Dendritic cell treated with granulocyte-macrophage colony-stimulating factor and Interleukin-4, amounts not matched to agents 40 ng/mL and 50 ng/mL, for 4 days (primary cell): ENCODE data around the gene CDON.

Experiments used
- H3K27ac Mint-ChIP-seq: one replicate; pipeline ENCODE4 v1.8.0; 2022; ENCODE audit warnings: mild to moderate bottlenecking, mixed read lengths
- H3K27me3 Mint-ChIP-seq: one replicate; pipeline ENCODE4 v1.8.0; 2022; ENCODE audit warnings: mild to moderate bottlenecking, mixed read lengths
- H3K36me3 Mint-ChIP-seq: one replicate; pipeline ENCODE4 v1.8.0; 2022; ENCODE audit warnings: low read depth, mixed read lengths
- H3K4me1 Mint-ChIP-seq: one replicate; pipeline ENCODE4 v1.8.0; 2022; ENCODE audit warnings: low read depth, mixed read lengths
- H3K4me3 Mint-ChIP-seq: one replicate; pipeline ENCODE4 v1.8.0; 2022; ENCODE audit warnings: mild to moderate bottlenecking, moderate library complexity, mixed read lengths
- H3K9me3 Mint-ChIP-seq: one replicate; pipeline ENCODE4 v1.8.0; 2022; ENCODE audit warnings: mixed read lengths
- intact Hi-C: fragments of 100-400 bp; cut with micrococcal nuclease; formaldehyde crosslinking; loops from one replicate; pipeline ENCODE4 v1.15.0; 2022

Gene CDON

GRCh38 chr11:125947419-125948277 is 115.0 kb downstream of the CDON start:
- Mint-ChIP-seq H3K36me3 (no peaks in the 10 kb centered on the region), H3K4me3 (no peak overlapping the region), H3K27ac (no peak overlapping the region), H3K4me1 (no peaks in the 10 kb centered on the region), H3K9me3 (no peaks in the 10 kb centered on the region), H3K27me3 (peaks cover 4% of the 10 kb centered on the region)
- intact Hi-C loops = no loop called here

GRCh38 chr11:125946712-125947418 is 115.8 kb downstream of the CDON start:
- intact Hi-C loops = no loop called here
- H3K27me3 Mint-ChIP-seq = peaks cover 4% of the 10 kb centered on the region
- H3K9me3 Mint-ChIP-seq = no peaks in the 10 kb centered on the region
- H3K36me3 Mint-ChIP-seq = no peaks in the 10 kb centered on the region
- no peaks in the 10 kb centered on the region for H3K4me1 Mint-ChIP-seq
- no peak overlapping the region for H3K27ac Mint-ChIP-seq
- no peak overlapping the region for H3K4me3 Mint-ChIP-seq

GRCh38 chr11:125945797-125946520 is 116.7 kb downstream of the CDON start, which contains the start of gene VSIG10L2:
Gene VSIG10L2, plus strand, starts transcription at chr11:125946044. Its CDS starts 12 bp downstream, at chr11:125946056.
- Mint-ChIP-seq H3K9me3 (no peaks in the 10 kb centered on the region), H3K36me3 (no peaks in the 10 kb centered on the region), H3K27ac (no peak within 1 kb of the TSS), H3K27me3 (peaks cover 3% of the 10 kb centered on the region), H3K4me1 (no peaks in the 10 kb centered on the region), H3K4me3 (no peak within 1 kb of the TSS)
- intact Hi-C loops = no loop called here

GRCh38 chr11:125945011-125945796 is 117.5 kb downstream of the CDON start:
- H3K27ac Mint-ChIP-seq = no peak overlapping the region
- H3K36me3 Mint-ChIP-seq = no peaks in the 10 kb centered on the region
- intact Hi-C loops = no loop called here
- H3K9me3 Mint-ChIP-seq = no peaks in the 10 kb centered on the region
- H3K27me3 Mint-ChIP-seq = peaks cover 3% of the 10 kb centered on the region
- no peaks in the 10 kb centered on the region for H3K4me1 Mint-ChIP-seq
- H3K4me3 Mint-ChIP-seq = no peak overlapping the region

GRCh38 chr11:125944350-125945010 is 118.2 kb downstream of the CDON start:
- Mint-ChIP-seq H3K27ac (no peak overlapping the region), H3K27me3 (peaks cover 3% of the 10 kb centered on the region), H3K4me1 (no peaks in the 10 kb centered on the region), H3K4me3 (no peak overlapping the region), H3K36me3 (no peaks in the 10 kb centered on the region), H3K9me3 (no peaks in the 10 kb centered on the region)
- intact Hi-C loops = loop anchor here (5.0 kb wide), 1 partner anchor 248 kb away; no protein-coding TSS in a partner anchor

- H3K36me3 Mint-ChIP-seq = no peaks in the 10 kb centered on the region
- H3K9me3 Mint-ChIP-seq = no peaks in the 10 kb centered on the region
- no peaks in the 10 kb centered on the region for H3K4me1 Mint-ChIP-seq
- H3K27me3 Mint-ChIP-seq = peaks cover 3% of the 10 kb centered on the region
- no peak overlapping the region for H3K4me3 Mint-ChIP-seq
- intact Hi-C loops = loop anchor here (5.0 kb wide), 1 partner anchor 248 kb away; no protein-coding TSS in a partner anchor
- H3K27ac Mint-ChIP-seq = no peak overlapping the region
Observed at GRCh38 chr11:125943661-125944349, 118.9 kb downstream of the CDON start.

GRCh38 chr11:125942771-125943428 is 119.8 kb downstream of the CDON start:
- Mint-ChIP-seq H3K36me3 (no peaks in the 10 kb centered on the region), H3K9me3 (no peaks in the 10 kb centered on the region), H3K27ac (no peak overlapping the region), H3K4me3 (no peak overlapping the region), H3K4me1 (no peaks in the 10 kb centered on the region), H3K27me3 (peaks cover 3% of the 10 kb centered on the region)
- intact Hi-C loops = loop anchor here (5.0 kb wide), 1 partner anchor 249 kb away; no protein-coding TSS in a partner anchor

- H3K4me3 Mint-ChIP-seq = no peak overlapping the region
- no peak overlapping the region for H3K27ac Mint-ChIP-seq
- intact Hi-C loops = loop anchor here (5.0 kb wide), 1 partner anchor 250 kb away; no protein-coding TSS in a partner anchor
- H3K27me3 Mint-ChIP-seq = peaks cover 3% of the 10 kb centered on the region
- H3K4me1 Mint-ChIP-seq = no peaks in the 10 kb centered on the region
- H3K9me3 Mint-ChIP-seq = no peaks in the 10 kb centered on the region
- H3K36me3 Mint-ChIP-seq = no peaks in the 10 kb centered on the region
Observed at GRCh38 chr11:125941619-125942611, 120.8 kb downstream of the CDON start.

- Mint-ChIP-seq H3K4me3 (no peak overlapping the region), H3K9me3 (no peaks in the 10 kb centered on the region), H3K36me3 (no peaks in the 10 kb centered on the region), H3K27ac (no peak overlapping the region), H3K27me3 (peaks cover 3% of the 10 kb centered on the region), H3K4me1 (no peaks in the 10 kb centered on the region)
- intact Hi-C loops = loop anchor here (5.0 kb wide), 1 partner anchor 251 kb away; no protein-coding TSS in a partner anchor
Observed at GRCh38 chr11:125941267-125941618, 121.4 kb downstream of the CDON start.

- H3K27me3 Mint-ChIP-seq = peaks cover 3% of the 10 kb centered on the region
- intact Hi-C loops = loop anchor here (5.0 kb wide), 1 partner anchor 252 kb away; no protein-coding TSS in a partner anchor
- no peaks in the 10 kb centered on the region for H3K36me3 Mint-ChIP-seq
- no peak overlapping the region for H3K4me3 Mint-ChIP-seq
- no peaks in the 10 kb centered on the region for H3K4me1 Mint-ChIP-seq
- H3K27ac Mint-ChIP-seq = no peak overlapping the region
- H3K9me3 Mint-ChIP-seq = no peaks in the 10 kb centered on the region
Observed at GRCh38 chr11:125940145-125940544, 122.5 kb downstream of the CDON start.

- H3K4me1 Mint-ChIP-seq = no peaks in the 10 kb centered on the region
- H3K4me3 Mint-ChIP-seq = no peak overlapping the region
- intact Hi-C loops = no loop called here
- no peaks in the 10 kb centered on the region for H3K9me3 Mint-ChIP-seq
- H3K27ac Mint-ChIP-seq = no peak overlapping the region
- no peaks in the 10 kb centered on the region for H3K27me3 Mint-ChIP-seq
- H3K36me3 Mint-ChIP-seq = no peaks in the 10 kb centered on the region
Observed at GRCh38 chr11:125939081-125939521, 123.6 kb downstream of the CDON start.
